Ishikawa (cell line): Measurements from ENCODE around the gene CLN3.

ENCODE experiments used
- EP300 ChIP-seq: IDR thresholded peaks from 2 replicates; pipeline ENCODE4 v1.6.1; 2012; ENCODE audit warnings: borderline replicate concordance
- RAD21 ChIP-seq: IDR thresholded peaks from 2 replicates; pipeline ENCODE4 v1.6.1; 2012; ENCODE audit warnings: low read depth
- TAF1 ChIP-seq: IDR thresholded peaks from 2 replicates; pipeline ENCODE4 v1.6.1; 2012; ENCODE audit warnings: low read depth, mild to moderate bottlenecking
- ZBTB7A ChIP-seq: IDR thresholded peaks from 2 replicates; pipeline ENCODE4 v1.6.1; 2012; ENCODE audit warnings: low read depth
- TF ChIP-seq, protein P1 (sequence below): IDR thresholded peaks from 2 replicates; pipeline ENCODE4 v1.6.1; 2012
- TF ChIP-seq, protein P2 (sequence below): IDR thresholded peaks from 2 replicates; pipeline ENCODE4 v1.6.1; 2012

DNA sequence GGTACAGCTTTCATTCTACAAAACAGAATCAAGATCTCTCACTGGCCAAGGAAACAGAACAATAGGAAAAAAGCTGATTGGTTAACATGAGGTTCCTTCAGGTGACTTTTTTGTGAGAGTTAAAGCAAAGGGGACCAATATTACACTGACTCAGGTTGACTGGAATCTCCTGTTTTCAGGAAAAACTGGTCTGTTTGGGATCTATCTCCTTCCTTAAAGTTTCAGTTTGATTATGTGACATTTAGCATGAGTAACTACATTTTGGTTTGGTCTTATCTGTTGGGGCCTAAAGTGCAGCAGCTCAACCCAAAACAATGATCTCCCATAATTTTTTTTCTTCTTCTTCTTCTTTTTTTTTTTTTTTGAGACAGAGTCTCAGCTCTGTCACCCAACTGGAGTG lies 37.2 kb upstream of the CLN3 start:
- TF ChIP-seq EP300: no peak
- no peak for TF ChIP-seq TAF1
- TF ChIP-seq, protein P1, sequence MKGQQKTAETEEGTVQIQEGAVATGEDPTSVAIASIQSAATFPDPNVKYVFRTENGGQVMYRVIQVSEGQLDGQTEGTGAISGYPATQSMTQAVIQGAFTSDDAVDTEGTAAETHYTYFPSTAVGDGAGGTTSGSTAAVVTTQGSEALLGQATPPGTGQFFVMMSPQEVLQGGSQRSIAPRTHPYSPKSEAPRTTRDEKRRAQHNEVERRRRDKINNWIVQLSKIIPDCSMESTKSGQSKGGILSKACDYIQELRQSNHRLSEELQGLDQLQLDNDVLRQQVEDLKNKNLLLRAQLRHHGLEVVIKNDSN: no peak
- TF ChIP-seq RAD21: no peak
- TF ChIP-seq, protein P2, sequence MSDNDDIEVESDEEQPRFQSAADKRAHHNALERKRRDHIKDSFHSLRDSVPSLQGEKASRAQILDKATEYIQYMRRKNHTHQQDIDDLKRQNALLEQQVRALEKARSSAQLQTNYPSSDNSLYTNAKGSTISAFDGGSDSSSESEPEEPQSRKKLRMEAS: no peak
- TF ChIP-seq ZBTB7A: no peak
